ENCODE data around the gene UBAC2.
A peak's percentile ranks its signal among the peaks of the same experiment; 100 is the strongest.

Gene UBAC2

DNA sequence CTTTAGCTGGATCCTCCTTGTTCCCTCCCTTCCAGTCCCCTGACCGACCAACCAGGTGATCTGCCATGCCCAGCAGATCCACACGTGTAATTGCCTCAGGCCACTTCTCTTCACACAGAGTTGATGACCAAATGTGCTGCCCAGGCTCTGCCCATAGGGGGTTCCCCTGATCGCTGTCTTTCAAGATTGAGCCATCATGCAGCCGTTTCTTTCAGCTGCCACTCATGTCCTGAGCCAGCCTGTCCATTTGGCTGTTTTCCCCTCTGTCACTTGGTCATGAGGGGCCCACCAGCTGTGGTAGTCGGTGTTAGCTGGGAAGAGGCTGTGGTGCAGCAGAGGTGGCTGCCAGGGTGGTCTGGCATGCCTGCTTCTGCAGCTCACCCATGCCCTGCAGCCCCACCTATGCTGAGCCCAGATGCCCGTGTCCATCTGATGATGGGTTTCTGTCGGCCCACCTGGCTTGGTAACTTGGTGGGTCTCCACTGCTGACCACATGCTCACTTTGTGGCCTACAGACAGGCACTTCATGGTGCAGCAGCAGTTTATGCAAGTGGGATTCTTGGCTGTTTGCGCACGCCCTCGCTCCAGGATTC, 142.2 kb downstream of the UBAC2 start:
- DNase-seq = no peak

DNA sequence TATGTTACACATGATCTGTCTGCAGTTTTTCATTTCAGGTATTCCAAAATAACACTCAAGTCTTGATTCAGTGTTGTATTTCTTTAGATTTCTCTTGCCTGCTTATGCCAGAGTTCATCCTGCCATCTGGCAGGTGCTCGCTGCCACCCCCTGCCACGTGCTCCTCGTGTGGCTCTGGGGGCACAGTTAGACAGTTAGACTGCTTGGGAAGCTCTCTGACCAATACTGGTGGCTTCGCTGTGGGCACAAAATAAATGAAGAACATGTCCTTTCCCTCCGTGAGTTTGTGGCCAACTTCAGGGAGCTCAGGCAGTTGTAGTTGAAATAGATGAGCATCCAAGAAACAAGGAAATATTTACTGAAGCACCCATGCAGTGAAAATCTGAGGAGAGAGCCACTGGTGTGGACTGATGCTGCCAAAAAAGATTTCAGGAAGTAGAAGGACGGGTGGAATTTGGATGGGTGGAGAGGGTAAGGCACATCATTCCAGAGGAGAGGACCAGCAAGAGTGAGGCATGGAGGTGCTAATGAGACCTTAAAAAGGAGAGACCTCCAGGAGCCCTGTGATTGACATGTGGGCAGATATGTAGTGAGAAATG, 144.1 kb downstream of the UBAC2 start:
- no peak for DNase-seq

DNA sequence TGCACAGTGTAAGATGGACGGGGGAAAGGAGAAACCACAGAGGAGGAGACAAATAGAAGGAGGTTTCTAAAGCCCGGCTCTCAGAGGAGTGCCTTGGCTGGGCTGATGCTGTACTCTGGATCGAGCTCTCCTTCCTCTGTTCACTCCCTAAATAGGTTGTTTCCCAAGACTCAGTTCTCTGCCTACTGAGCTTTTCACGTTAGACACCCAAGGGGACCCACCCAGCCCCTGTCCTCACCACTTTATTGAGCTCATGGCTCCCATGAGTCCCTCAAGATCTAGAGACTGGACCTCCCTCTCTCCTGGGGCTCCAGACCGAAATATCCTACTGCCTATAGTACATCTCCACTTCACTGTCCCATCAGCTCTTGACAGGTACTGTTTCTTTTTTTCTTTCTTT, 144.7 kb downstream of the UBAC2 start:
- no peak for DNase-seq

DNA sequence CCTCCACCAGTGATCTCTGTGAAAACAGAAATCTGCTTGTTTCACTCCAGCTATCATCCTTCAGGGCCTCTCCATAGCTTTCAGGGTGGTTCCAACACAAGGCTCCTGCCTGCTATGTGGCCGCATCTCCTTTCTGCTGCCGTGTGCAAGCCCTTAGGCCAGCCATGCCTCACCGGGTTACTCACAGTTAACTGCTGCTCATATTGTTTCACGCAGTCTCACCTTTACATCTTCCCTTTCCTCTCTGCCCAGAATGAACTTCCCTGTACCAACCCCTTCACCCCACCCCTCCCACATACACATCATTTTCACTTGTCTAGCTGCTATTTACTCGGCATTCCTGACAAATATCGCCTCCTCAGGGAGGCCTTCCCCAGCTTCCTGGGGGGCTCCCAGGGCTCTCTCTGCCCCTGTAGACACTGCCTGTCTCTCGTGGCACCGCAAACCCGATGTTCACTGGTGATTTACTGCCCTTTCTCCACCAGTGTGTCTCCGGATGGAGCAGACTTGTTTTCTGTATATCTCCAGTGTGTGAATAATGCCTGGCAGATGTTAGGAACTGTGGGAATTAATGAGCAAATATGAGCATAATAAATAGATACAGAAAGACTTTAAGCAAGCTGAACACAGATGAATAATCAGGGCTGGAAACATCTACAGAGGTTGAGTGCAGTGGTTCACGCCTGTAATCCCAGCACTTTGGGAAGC, 145.8 kb downstream of the UBAC2 start:
- no peak for DNase-seq

DNA sequence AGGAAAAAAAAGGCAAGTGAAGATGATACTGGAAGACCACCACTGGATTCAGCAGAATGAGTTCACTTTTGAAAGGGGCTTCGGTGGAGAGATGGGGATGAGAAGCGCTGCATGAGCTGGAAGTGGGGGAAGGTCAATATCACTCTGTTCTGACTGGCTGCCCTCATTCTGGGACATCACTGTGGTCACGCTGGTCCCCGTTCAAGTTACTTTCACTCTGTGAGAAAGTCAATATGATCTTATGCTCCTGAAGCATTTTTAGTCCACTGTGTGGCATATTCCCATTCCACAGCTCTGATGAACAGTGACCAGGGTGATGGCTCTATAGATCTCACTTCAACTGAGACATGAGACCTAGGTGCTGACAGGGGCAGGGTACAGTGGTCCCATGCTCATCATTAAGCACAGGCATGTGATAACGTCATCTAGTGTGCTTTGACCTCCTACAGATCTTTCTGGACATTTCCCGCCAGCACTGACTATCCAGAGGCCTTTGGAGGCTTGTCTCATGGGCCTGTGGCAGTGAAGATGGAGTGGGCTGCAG, 146.8 kb downstream of the UBAC2 start:
- DNase-seq = no peak

DNA sequence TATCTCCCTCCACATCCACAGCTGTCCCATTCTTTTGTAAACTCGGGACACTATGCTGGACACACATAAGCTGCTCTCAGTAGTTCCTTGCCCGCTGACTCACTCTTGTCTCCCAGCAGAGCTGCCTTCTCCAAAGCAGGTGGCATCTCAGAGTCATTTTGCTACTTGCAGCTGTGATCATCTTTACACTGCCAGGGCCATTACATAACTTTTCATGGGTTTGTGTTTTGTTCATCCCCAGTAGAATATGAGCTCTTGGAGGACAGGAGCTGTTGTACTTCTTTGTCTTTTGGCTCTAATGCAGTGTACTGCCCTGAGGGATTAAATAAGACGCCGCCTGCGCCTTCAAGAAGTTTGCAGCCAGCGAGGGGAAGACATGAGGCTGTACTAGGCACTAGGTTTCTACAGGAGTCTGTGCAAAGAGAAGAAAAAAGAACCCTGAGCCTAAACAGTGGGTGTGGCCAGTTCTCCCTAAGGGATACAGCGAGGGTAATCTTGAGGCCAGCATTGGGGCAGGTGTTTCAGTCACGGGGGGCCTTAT, 147.3 kb downstream of the UBAC2 start:
- no peak for DNase-seq

DNA sequence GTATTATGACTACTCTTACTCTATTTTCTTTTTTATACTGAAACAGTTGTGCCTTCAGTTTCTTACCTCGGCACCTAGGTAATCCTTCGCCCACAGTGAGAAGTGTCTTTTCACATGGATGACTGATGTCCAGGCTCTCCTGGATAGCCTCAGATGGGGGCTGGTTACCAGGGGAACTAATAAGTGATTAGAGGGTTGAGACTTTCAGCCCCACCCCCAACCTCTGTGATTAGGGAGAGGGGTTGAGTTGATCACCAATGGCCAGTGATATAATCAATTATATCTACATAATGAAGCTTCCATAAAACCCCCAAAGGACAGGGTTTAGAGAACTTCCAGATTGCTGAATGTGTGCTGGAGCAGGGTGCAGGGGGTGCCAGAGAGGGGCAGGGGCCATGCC, 149.5 kb downstream of the UBAC2 start:
- DNase-seq = no peak

DNA sequence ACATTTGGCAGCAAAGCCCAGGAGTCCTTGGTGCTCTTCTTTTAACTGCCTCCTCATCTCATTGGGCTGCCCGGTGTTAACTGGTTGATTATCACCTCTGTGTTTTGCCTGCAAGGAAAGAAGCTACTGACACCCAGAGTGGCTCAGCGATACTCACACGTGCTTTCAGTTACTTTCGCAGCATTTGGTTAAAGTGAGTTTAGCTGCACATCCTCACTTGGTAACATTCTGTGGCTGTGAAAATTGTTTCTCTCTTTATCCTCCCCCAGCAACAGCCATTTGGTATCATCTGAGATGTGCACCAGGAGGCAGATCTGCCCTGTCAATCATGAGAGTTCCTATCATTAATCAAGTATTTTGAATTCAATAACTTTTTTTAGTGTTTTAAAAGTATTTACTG, 151.1 kb downstream of the UBAC2 start:
- DNase-seq = no peak

DNA sequence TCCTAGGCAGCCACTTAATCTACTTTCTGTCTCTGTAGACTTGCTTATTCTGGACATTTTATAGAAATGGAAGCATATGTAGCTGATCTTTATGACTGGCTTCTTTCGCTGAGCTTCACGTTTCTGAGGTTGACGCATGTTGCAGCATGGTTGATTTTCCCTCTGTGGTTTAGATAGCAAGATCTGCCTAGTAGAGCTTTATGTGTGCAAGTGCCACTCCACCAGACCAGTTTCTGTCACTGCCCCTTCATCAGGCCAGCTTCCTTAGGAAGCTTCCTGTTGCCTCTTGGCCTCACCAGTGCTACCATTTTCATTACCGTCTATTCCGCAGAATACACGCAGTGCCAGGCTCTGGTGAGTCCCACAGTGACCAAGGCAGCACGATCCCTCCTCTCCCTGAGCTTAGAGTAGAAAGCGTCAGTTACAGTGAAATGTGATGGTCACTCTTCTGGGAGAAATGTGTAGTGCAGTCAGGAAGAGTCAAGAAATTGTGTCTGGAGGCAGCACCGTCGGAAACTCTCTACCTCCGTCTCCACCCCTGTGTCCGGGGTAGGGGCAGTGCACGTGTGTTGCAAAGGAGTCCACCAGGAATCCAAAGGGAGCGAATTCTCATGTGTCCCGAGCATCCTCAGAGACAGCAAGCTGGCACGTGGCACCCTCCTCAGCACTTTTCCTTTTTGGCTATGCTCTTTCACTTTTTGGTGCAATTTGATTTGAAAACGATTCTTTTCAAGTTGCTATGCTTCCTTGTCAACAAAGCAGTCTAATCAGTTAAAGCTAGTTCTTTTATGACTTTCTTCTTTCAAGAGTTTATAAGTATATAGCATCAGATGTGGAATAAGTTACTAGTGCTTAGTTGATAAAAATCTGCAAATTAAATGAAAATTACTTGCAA, 151.9 kb downstream of the UBAC2 start:
- DNase-seq = no peak

DNA sequence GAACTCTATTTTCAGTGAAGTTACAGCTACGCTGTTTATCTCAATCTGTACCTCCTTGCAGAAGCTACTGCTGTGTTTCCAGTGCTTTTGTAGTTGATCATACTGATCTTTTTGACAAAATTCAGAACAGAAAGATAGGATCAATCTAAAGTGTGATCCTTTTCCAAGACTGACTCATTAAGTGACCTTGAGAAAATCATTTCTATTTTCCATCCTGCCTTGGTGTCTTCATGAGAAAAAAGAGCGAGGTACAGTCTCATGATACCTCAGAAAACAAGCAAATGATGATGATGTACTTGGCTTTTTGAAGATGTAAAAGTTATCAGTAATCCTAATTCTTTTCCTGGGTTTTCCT, 152.6 kb downstream of the UBAC2 start:
- DNase-seq = no peak

DNA sequence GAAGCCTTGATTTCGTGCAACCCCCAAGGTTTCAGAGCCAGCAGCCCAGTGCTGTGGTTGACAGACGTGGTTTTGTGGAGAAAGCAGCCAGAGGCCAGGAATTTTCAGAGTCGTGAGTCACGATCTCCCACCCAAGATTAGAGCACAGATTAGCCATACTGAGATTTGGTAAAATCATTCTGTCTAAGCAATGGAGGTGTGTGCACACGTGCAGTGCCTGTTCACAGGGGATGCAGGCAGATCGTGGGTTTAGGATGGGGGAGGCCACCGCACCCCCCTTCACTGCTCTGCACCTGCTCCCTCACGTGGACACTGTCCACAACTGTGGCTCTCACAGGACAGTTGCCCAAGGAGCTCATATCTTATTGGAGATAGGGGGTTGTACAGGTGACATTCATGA, 153.2 kb downstream of the UBAC2 start:
- no peak for DNase-seq

DNA sequence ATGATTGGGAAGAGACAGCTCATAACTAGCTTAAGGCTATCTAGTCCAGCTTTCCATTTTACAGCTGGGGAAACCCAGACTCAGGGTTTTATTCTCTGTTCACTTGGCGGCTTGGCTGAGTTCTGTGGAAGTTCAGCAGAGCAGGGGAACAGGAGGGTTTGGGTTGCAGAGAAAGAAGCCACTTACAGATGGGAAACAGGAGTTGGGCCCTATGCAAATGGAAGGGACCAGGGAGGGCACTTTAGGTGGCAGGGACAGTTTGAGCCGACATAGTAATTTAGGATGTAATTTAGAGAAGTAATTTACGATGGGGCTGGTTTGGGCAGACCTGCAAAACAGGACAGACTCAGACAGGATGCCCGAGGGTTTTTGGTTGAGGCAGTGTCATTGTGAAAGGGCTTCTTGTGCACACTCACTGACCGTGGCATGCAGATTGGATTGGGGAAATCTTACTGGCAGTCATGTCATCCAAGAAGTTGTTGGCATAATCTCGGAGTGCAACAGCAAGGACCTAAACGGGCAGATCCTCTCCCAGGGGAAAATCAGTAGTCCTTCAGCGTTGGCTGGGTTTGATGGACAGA, 153.8 kb downstream of the UBAC2 start:
- no peak for DNase-seq

DNA sequence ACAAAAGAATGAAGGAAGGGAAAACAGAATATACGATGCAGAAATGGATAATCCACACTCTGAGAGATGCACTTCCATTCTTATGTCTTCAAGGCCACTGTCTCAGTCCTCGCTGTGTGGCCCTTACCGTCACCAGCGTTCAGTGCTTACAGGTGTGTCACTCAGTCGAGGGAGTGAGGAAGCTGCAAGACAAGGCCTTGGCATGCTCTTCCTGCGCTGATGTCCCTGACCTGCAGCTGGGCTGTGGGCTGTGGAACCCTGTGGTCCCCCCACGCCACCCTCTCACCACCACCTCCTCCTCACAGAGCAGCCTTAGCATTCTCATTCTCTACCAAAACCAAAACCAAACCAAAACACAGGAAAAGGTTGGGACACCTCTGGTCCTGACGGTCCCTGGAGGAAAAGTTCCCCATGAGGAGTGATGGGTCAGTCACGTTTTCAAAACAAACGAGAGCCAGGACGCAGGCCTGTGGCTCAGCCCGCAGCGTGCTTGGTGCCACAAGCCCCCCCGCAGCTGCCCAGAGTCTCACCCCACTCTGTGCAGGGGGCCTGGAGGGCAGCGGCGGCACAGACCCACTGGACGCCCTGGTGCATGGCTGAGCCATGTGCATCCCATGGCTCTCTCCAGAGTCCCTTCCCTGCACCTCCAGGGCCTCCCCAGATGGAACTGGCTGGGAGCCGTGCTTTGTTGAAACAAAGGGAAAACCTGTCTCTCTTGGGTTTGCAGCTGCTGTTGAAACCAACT, 154.8 kb downstream of the UBAC2 start:
- no peak for DNase-seq

DNA sequence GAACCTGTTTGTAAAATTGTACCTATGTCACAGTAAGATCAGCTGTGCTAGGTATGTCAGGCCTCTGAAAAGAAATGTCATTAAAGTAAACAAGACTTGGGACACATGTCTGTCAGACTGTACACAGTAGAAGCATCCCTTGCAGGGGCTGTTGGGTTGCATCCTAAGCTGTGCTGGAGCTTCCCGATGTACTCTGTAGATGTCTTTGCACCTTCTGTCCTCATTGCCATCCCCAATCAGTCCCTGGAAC, 155.3 kb downstream of the UBAC2 start:
- no peak for DNase-seq

DNA sequence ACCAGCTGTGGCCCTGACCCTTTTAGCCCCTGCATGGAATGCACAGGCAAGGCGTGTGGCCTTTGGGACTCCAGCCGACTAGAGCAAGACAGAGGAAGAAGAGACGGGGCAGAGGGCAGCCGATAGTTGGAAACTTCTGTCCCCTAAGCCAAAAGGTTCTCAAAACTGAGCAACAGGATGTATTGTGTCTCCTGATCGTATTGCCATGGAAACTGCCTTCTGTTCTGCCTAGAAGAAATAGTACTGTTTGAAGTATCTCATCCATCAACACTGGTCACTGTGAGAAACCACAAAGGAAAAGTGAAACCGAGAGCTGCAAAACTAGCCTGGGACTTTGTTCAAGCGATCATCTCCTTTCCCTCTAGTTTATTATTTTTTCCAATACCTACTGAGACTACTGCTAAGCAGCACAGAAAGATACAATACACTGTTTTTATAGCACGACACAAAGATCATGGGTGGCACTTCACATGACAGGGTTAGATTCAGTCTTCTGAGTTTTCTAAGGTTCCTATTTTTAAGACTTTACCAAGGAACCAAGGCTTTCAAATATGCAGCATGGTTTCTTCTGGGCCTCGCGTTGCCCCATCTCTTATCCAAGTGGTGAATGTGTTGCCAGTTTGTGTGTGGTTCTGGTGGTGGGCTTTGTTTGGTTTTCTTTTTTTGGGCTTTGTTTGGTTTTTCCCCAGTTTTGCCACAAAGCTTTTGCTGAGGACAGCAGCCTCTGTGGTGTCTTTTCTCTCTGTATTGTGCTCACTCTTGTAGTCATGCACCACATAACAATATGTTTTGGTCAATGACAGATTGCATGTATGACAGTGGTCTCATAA, 155.8 kb downstream of the UBAC2 start:
- DNase-seq = no peak

DNA sequence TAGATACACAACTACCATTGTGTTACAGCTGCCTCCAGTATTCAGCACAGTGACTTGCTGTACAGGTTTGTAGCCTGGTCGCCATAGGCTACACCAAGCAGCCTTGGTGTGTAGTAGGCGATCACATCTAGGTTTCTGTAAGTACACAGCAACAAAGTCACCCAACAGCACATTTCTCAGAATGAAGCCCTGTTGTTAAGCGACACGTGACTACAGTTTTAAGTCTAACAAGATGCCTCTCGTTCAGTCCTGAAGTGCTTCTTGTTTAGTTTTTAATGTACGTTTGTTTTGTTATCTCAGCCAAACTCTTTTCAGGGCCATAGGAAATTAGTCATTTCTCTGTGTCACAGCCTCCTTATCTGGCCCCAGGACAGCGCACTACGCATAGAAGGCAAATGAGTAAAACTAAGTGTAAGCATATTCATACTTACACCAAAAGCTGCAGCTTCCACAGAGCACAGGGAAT, 156.5 kb downstream of the UBAC2 start:
- DNase-seq = peak; percentile 48

DNA sequence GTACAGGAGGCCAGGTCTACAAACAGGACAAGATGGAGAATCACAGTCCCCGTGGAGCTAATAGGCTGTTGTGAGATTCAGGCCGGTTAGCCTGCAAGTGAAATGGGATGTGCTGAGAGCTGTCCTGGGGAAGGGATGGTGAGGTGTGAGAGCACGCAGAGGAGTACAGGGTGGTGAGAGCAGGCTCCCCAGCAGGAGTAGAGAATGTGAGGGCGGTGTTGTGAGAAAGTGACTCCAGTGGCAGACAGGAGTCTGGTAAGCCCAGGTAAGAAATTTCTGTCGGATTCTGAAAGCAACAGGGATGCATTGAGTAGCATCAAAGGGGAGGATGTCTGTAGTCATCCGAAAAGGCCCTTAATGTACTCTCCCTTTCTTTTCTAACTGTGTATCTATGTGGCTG, 157.3 kb downstream of the UBAC2 start:
- no peak for DNase-seq

DNA sequence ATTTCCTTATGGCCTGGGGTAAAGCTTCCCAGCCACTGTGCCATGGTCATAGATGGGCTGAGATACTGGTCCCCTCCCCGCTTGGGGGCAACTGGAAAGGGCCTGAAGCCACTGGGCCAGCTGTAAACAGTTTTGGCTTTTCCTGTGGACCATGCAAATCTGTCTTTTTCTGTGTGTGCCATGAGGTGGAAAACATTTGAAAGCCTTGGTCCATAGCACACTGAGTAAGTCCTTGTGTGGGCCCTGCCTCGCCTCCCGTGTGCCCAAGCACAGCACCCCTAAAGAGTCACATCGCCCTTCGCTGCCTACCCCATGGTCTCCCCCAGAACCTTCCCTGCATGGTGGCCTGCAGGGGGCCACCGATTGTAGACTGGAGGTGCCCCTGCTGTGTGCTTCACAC, 158.9 kb downstream of the UBAC2 start:
- no peak for DNase-seq

DNA sequence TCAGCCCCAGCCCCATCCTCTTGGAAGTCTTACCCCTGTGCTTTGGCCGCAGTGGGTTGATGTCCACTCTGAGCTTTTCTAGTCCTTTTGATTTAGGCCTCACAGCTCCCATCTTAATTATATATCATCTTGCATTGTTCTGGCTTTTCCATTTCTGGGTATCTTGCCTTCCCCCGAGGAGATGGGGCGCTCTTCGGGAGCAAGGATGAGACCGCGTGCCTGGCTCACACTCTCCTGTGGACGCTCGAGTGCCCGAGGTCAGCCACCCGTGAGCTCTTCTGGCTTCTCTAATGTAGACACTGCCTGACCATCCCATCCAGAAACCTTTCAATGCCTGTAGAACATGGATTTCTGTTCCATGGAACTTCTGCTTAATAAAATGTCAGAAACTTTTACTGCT, 160.0 kb downstream of the UBAC2 start:
- no peak for DNase-seq

DNA sequence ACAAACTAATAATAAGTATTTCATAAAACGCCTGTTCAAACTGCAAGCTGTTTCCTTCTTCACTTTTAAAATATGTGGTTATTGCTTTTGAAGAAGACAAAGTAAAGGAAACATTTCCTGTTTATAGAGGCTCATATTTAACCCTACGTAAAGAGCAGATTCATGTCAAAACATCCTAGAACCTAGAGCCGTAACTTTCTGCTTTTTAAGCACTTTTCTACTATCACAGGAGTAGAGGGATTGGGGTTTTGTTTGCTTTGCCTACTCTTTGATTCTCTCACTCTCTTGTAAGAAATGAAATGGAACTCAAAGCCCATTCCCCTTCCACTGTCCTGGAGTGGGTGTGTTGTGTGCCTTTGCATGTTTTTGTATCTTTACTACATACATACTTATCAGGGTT, 160.5 kb downstream of the UBAC2 start:
- no peak for DNase-seq

DNA sequence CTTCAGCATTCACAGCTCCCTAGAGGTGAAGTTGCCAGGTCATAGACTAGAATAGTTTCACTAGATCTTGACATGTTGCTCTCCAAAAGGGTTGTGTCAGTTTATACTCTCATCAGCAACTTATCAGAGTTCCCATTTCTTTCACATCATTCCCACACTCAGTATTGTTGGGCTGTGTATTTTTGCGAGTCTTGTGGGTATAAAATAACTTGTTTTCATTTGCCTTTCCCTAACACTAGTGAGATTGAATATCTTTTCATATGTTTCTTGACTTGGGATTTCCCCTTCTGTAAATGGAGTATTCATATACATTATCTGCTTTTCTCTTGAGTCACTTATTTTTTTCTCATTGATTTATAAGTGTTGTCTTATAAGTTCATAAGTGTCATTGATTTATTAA, 161.7 kb downstream of the UBAC2 start:
- no peak for DNase-seq

Measured in stimulated activated CD4-positive, alpha-beta T cell treated with anti-CD3 and anti-CD28 coated beads, Interleukin-4, amount 100 ng/mL, for 1 hour (primary cell).